ENCODE results near the gene PITPNC1. TPM values are rescaled to one million over a fixed set of nuclear protein-coding genes. Genes with fewer than 3 reads are reported as not detected.
"Not testable (repeated sequence)": the region's sequence is repeated elsewhere in the genome, so short reads cannot be mapped to it uniquely, and the experiment has no call there.

Gene PITPNC1
- total RNA-seq, 1 donor from 2014 or later, result 32.1 TPM

GRCh38 chr17:67459985-67460384 is 82.9 kb downstream of the PITPNC1 start:
- no peak for DNase-seq (ENCODE audit: low spot score)

- DNase-seq (ENCODE audit: low spot score), result no peak
Measured at GRCh38 chr17:67461228-67461780, 84.2 kb downstream of the PITPNC1 start.

GRCh38 chr17:67461876-67462275 is 84.8 kb downstream of the PITPNC1 start:
- DNase-seq (ENCODE audit: low spot score), result no peak

GRCh38 chr17:67466251-67466796 is 89.2 kb downstream of the PITPNC1 start:
- DNase-seq (ENCODE audit: low spot score), result no peak

- DNase-seq (ENCODE audit: low spot score), result no peak
Measured at GRCh38 chr17:67467500-67468455, 90.7 kb downstream of the PITPNC1 start.

- no peak for DNase-seq (ENCODE audit: low spot score)
Measured at GRCh38 chr17:67469208-67469980, 92.3 kb downstream of the PITPNC1 start.

GRCh38 chr17:67470163-67470562 is 93.1 kb downstream of the PITPNC1 start:
- no peak for DNase-seq (ENCODE audit: low spot score)

GRCh38 chr17:67471118-67471517 is 94.0 kb downstream of the PITPNC1 start:
- no peak for DNase-seq (ENCODE audit: low spot score)

GRCh38 chr17:67472606-67473005 is 95.5 kb downstream of the PITPNC1 start:
- not testable (repeated sequence) for DNase-seq (ENCODE audit: low spot score)

GRCh38 chr17:67474081-67474661 is 97.1 kb downstream of the PITPNC1 start:
- DNase-seq (ENCODE audit: low spot score), result no peak

- DNase-seq (ENCODE audit: low spot score), result peak; percentile 83
Measured at GRCh38 chr17:67475161-67475937, 98.3 kb downstream of the PITPNC1 start.

GRCh38 chr17:67476787-67477335 is 99.8 kb downstream of the PITPNC1 start:
- DNase-seq (ENCODE audit: low spot score), result no peak

GRCh38 chr17:67477687-67478086 is 100.6 kb downstream of the PITPNC1 start:
- DNase-seq (ENCODE audit: low spot score), result no peak

GRCh38 chr17:67478401-67479041 is 101.4 kb downstream of the PITPNC1 start:
- no peak for DNase-seq (ENCODE audit: low spot score)

GRCh38 chr17:67479148-67479547 is 102.1 kb downstream of the PITPNC1 start:
- DNase-seq (ENCODE audit: low spot score), result no peak

- DNase-seq (ENCODE audit: low spot score), result not testable (repeated sequence)
Measured at GRCh38 chr17:67480959-67481358, 103.9 kb downstream of the PITPNC1 start.

GRCh38 chr17:67481808-67482207 is 104.7 kb downstream of the PITPNC1 start:
- DNase-seq (ENCODE audit: low spot score), result no peak

GRCh38 chr17:67482764-67483163 is 105.7 kb downstream of the PITPNC1 start:
- DNase-seq (ENCODE audit: low spot score), result no peak

GRCh38 chr17:67484261-67484660 is 107.2 kb downstream of the PITPNC1 start:
- DNase-seq (ENCODE audit: low spot score), result no peak

- DNase-seq (ENCODE audit: low spot score), result no peak
Measured at GRCh38 chr17:67485666-67486065, 108.6 kb downstream of the PITPNC1 start.

All from ureter (tissue), 1 donor.